Endodermal cell (in vitro differentiated cells): ENCODE results near the gene LIG3. TPM values are rescaled to one million over a fixed set of nuclear protein-coding genes. Genes with fewer than 3 reads are reported as not detected.
"Not testable (repeated sequence)": the region's sequence is repeated elsewhere in the genome, so short reads cannot be mapped to it uniquely, and the experiment has no call there.

Experiments
- DNase-seq: peaks from one replicate; pipeline ENCODE4 v3.0.0-alpha.2; 2017
- H3K27ac ChIP-seq: 2 replicates; pipeline ENCODE4 v1.5.1; 2013; ENCODE audit warnings: mild to moderate bottlenecking, low read depth, low read length, moderate library complexity
- H3K27me3 ChIP-seq: 2 replicates; pipeline ENCODE4 v1.6.1; 2013; ENCODE audit warnings: mild to moderate bottlenecking, low read length, moderate library complexity; ENCODE audit not compliant: insufficient read depth, control insufficient read depth, poor library complexity, severe bottlenecking
- H3K36me3 ChIP-seq: 2 replicates; pipeline ENCODE4 v1.7.0; 2013; ENCODE audit warnings: mild to moderate bottlenecking, low read length, moderate library complexity; ENCODE audit not compliant: control insufficient read depth, insufficient read depth
- H3K4me1 ChIP-seq: one replicate; pipeline ENCODE4 v1.7.0; 2013; ENCODE audit warnings: low read length; ENCODE audit not compliant: control insufficient read depth, insufficient read depth
- H3K4me3 ChIP-seq: 2 replicates; pipeline ENCODE4 v1.5.1; 2013; ENCODE audit warnings: mild to moderate bottlenecking, low read length, moderate library complexity
- H3K9ac ChIP-seq: 2 replicates; pipeline ENCODE4 v1.6.1; 2013; ENCODE audit warnings: mild to moderate bottlenecking, low read length, moderate library complexity; ENCODE audit not compliant: poor library complexity, severe bottlenecking; ENCODE audit errors: extremely low read depth
- H3K9me3 ChIP-seq: 2 replicates; pipeline ENCODE4 v1.6.1; 2013; ENCODE audit warnings: mild to moderate bottlenecking, low read length, moderate library complexity; ENCODE audit not compliant: control insufficient read depth
- H3K27ac Mint-ChIP-seq: 2 replicates; pipeline ENCODE4 v1.8.0; 2020; ENCODE audit warnings: mixed read lengths
- H3K27me3 Mint-ChIP-seq: 2 replicates; pipeline ENCODE4 v1.8.0; 2021; ENCODE audit warnings: mild to moderate bottlenecking, mixed read lengths; ENCODE audit not compliant: insufficient read depth
- H3K36me3 Mint-ChIP-seq: 2 replicates; pipeline ENCODE4 v1.8.0; 2020; ENCODE audit warnings: low read depth, mixed read lengths
- H3K4me1 Mint-ChIP-seq: 2 replicates; pipeline ENCODE4 v1.8.0; 2020; ENCODE audit warnings: mixed read lengths
- H3K4me3 Mint-ChIP-seq: 2 replicates; pipeline ENCODE4 v1.8.0; 2020; ENCODE audit warnings: mild to moderate bottlenecking, moderate library complexity, mixed read lengths
- H3K9me3 Mint-ChIP-seq: 2 replicates; pipeline ENCODE4 v1.8.0; 2020; ENCODE audit warnings: mild to moderate bottlenecking, mixed read lengths
- WGBS, 2 experiments: methylation state at CpG; one replicate each; pipeline versions ENCODE4 v1.1.5 to v1.1.7; 2013; ENCODE audit warnings: missing lambda C conversion rate in 2 of 2, mixed read lengths in 1 of 2; ENCODE audit not compliant: insufficient coverage in 1 of 2, insufficient read length in 1 of 2; 5-methylcytosine and 5-hydroxymethylcytosine counted together
- total RNA-seq, 2 donors: library from RNA; stranded (reverse); fragmentation: NEBNext Ultra II Directional in 1 of 2; extraction: Animal tissue kit (Norgen Biotek cat#: 25700) in 1 of 2; gene quantifications; 2 replicates in 1 of 2; 3 replicates in 1 of 2; pipeline ENCODE4 v1.2.1, GENCODE V29; 2021
- TF ChIP-seq, protein P1 (sequence below): fragments of 200-600 bp; sonication (generic); conservative IDR thresholded peaks from 2 replicates; pipeline ENCODE4 v1.5.0; 2021; ENCODE audit warnings: antibody characterized with exemption, mild to moderate bottlenecking

LIG3 gene
- total RNA-seq, 2 donors from 2014 or later, result 110 to 130 TPM

DNA sequence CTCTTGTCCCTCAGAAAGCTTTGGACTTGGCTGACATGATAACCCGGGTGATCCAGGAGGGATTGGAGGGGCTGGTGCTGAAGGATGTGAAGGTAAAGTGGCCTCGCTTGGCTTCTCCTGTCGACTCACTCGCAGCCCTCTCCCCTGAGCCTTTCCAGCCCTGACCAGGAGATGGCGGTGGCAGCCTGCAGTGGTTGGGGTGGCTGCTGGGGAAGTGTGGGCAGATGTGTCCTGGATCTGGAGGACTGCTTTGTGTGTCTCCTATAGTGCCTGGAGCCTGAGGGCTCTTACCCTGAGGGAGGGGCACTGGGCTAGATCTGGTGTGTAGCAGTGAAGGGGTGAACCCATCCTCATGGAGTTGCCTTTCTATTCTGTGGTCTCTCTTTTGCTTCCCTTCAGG lies 17.9 kb downstream of the LIG3 start:
- Mint-ChIP-seq H3K27me3 (no peaks in the 10 kb centered on the region), H3K36me3 (peaks cover 88% of the 10 kb centered on the region), H3K4me3 (no peak overlapping the region), H3K27ac (peak overlapping the region; percentile 75), H3K9me3 (no peaks in the 10 kb centered on the region), H3K4me1 (no peaks in the 10 kb centered on the region)
- DNase-seq, result peak; percentile 98
- H3K27ac ChIP-seq, result no peak overlapping the region
- H3K27me3 ChIP-seq, result no peaks in the 10 kb centered on the region
- H3K9me3 ChIP-seq, result no peaks in the 10 kb centered on the region
- H3K36me3 ChIP-seq, result peaks cover 97% of the 10 kb centered on the region
- TF ChIP-seq, protein P1, sequence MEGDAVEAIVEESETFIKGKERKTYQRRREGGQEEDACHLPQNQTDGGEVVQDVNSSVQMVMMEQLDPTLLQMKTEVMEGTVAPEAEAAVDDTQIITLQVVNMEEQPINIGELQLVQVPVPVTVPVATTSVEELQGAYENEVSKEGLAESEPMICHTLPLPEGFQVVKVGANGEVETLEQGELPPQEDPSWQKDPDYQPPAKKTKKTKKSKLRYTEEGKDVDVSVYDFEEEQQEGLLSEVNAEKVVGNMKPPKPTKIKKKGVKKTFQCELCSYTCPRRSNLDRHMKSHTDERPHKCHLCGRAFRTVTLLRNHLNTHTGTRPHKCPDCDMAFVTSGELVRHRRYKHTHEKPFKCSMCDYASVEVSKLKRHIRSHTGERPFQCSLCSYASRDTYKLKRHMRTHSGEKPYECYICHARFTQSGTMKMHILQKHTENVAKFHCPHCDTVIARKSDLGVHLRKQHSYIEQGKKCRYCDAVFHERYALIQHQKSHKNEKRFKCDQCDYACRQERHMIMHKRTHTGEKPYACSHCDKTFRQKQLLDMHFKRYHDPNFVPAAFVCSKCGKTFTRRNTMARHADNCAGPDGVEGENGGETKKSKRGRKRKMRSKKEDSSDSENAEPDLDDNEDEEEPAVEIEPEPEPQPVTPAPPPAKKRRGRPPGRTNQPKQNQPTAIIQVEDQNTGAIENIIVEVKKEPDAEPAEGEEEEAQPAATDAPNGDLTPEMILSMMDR, result peak; percentile 92
- WGBS, 2 experiments, result 56 to 68% methylated on average over 3 to 5 of the region's 5 CpGs
- no peak overlapping the region for H3K4me3 ChIP-seq
- no peak overlapping the region for H3K9ac ChIP-seq
- no peaks in the 10 kb centered on the region for H3K4me1 ChIP-seq

DNA sequence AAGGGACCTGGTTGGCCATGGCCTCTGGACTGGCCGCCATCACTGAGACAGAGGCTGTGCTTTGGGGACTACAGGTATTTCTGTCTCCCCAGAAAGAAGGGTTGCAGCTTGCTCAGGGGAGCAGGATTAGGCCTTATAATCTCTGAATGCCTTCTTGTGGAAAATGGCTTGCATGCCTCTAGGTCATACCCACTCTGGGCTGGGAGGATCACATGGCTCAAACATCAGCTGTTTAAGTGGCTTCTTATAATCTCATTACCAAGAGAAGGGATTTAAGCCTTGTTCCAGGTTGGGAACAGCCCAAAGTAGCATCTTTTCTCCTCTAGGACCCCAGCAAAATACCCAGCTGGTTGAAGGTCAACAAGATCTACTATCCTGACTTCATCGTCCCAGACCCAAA lies 19.1 kb downstream of the LIG3 start:
- H3K4me3 Mint-ChIP-seq, result no peak overlapping the region
- Histone ChIP-seq H3K36me3 (peaks cover 88% of the 10 kb centered on the region), H3K27me3 (no peaks in the 10 kb centered on the region), H3K4me1 (no peaks in the 10 kb centered on the region), H3K9ac (no peak overlapping the region), H3K4me3 (no peak overlapping the region), H3K27ac (no peak overlapping the region), H3K9me3 (no peaks in the 10 kb centered on the region)
- no peaks in the 10 kb centered on the region for H3K4me1 Mint-ChIP-seq
- no peaks in the 10 kb centered on the region for H3K9me3 Mint-ChIP-seq
- no peak for DNase-seq
- no peak overlapping the region for H3K27ac Mint-ChIP-seq
- 97 to 100% methylated on average over 1 to 2 of the region's 2 CpGs for WGBS, 2 experiments
- H3K27me3 Mint-ChIP-seq, result no peaks in the 10 kb centered on the region
- TF ChIP-seq, protein P1, result no peak
- peaks cover 88% of the 10 kb centered on the region for H3K36me3 Mint-ChIP-seq

DNA sequence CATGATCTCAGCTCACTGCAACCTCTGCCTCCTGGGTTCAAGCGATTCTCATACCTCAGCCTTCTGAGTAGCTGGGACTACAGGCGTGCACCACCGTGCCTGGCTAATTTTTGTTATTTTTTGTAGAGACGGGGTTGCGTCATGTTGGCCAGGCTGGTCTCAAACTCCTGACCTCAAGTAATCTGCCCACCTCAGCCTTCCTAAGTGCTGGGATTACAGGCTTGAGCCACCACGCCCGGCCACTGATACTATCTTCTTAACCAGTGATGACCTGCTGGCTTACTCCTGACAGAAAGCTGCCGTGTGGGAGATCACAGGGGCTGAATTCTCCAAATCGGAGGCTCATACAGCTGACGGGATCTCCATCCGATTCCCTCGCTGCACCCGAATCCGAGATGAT lies 20.7 kb downstream of the LIG3 start:
- not testable (repeated sequence) for H3K4me1 ChIP-seq, H3K9me3 ChIP-seq, H3K27me3 Mint-ChIP-seq, H3K4me3 Mint-ChIP-seq, H3K27me3 ChIP-seq, H3K9ac ChIP-seq, H3K9me3 Mint-ChIP-seq, H3K27ac ChIP-seq, H3K27ac Mint-ChIP-seq, H3K4me1 Mint-ChIP-seq, H3K4me3 ChIP-seq
- DNase-seq, result peak; percentile 18
- H3K36me3 Mint-ChIP-seq, result peaks cover 84% of the 10 kb centered on the region
- WGBS, 2 experiments, result 93 to 94% methylated on average over 14 of the region's 14 CpGs
- peaks cover 83% of the 10 kb centered on the region for H3K36me3 ChIP-seq

DNA sequence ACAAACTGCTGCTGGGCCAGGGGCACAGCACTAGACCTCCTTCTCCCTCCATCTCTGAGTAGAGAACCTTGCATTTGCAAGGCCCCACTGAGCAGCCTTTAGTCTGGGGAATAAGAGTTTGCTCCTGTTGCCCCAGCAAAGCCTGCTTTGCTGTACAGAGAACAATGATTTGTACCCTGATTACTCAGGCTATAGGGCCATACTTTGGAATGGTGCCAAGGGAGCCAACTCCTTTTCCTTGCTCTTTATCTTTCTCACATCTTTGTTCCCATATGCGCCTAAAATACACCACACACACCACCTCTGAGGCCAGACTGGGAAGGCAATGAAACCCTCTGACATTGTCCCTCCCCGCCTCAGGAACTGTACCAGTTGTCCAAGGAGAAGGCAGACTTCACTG lies 21.2 kb downstream of the LIG3 start:
- H3K9ac ChIP-seq, result no peak overlapping the region
- Mint-ChIP-seq H3K4me3 (no peak overlapping the region), H3K9me3 (no peaks in the 10 kb centered on the region), H3K27ac (no peak overlapping the region), H3K27me3 (no peaks in the 10 kb centered on the region), H3K4me1 (no peaks in the 10 kb centered on the region), H3K36me3 (peaks cover 80% of the 10 kb centered on the region)
- 96 to 100% methylated on average over 1 to 2 of the region's 2 CpGs for WGBS, 2 experiments
- no peaks in the 10 kb centered on the region for H3K9me3 ChIP-seq
- no peaks in the 10 kb centered on the region for H3K4me1 ChIP-seq
- no peak overlapping the region for H3K27ac ChIP-seq
- peak; percentile 23 for DNase-seq
- no peak overlapping the region for H3K4me3 ChIP-seq
- H3K36me3 ChIP-seq, result peaks cover 83% of the 10 kb centered on the region
- TF ChIP-seq, protein P1, result no peak
- no peaks in the 10 kb centered on the region for H3K27me3 ChIP-seq
